HG03159 (cell line): ENCODE measurements around the gene MRPL2.
"Not testable (repeated sequence)": the region's sequence is repeated elsewhere in the genome, so short reads cannot be mapped to it uniquely, and the experiment has no call there.

Source experiments
- ATAC-seq: cut with Tn5 transposase; IDR thresholded peaks from one replicate; pipeline ENCODE4 v1.9.1; 2021; ENCODE audit warnings: mild to moderate bottlenecking, moderate library complexity; ENCODE audit not compliant: unreplicated experiment

Gene MRPL2

DNA sequence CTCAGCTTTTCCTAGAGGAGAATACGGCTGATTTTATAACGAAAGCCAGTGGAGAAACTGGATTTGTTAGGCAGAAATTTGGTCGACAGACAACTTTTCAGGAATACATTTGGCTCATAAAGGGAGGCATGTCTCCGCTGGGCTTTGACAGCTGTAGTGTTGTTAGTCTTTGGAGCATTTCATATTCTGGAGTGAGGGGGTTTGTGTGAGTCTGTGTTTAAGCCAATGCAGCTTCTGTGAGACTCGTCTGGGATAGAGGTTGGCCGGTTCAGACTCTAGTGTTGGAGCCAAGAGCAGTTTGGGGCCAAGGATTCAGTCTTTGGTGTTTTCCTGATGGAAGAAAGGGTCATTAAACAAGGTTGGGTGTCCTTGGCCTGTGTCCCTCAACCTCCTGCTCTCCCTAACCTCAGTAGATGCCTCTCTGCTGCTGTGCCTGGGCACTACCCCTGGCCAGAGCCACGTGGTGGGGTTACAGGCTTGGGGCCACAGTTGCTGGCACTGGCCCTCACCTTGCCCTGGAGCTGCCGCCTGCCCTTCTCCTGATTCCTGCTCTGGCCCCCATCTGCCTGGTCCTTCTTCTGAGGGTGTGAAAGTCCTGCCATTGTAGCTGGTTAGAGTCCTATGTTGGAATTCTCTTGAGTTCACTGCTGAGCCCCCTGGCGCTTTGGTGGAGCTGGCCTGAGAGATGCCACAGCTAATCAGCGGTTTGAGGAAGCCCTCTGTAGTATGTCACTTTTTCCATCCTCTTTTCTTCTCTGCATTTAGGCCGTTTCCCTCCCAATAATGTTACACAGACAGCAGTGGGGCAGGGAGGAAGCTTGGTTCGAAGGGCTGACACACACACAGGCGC, 23.8 kb upstream of the MRPL2 start:
- ATAC-seq = no peak

DNA sequence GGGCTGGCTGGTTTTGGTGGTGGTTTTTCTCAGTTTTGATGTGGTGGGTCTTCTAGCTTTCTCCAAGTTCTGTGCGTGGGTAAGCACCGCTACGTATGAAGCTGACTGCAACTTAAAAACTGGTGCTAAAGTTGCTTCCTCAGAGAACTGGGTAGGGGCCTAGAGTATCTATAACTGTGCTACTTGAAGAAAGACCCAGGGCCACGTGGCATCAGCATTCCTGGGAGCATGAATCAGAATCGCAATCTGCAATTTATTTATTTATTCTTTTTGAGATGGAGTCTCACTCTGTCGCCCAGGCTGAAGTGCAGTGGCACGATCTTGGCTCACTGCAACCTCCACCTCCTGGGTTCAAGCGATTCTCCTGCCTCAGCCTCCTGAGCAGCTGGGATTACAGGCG, 22.7 kb upstream of the MRPL2 start:
- not testable (repeated sequence) for ATAC-seq

DNA sequence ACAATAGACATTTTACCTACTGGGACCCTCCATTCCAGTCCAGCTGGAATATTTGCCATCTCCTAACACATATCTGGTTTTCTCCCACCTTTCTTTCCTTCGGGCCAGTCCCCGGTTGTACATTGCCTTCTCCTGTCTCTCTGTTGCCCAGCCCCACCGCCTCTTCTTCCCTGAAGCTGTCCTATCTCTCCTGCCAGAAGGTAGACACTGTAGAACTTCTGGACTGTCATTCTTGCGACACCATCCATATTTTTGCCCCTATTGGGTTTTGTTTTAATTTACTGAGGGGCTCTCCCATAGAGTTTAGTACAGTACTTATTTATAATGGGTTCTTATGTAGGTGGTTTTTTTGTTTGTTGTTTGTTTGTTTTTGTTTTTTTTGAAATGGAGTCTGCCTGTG, 21.8 kb upstream of the MRPL2 start:
- ATAC-seq = no peak

DNA sequence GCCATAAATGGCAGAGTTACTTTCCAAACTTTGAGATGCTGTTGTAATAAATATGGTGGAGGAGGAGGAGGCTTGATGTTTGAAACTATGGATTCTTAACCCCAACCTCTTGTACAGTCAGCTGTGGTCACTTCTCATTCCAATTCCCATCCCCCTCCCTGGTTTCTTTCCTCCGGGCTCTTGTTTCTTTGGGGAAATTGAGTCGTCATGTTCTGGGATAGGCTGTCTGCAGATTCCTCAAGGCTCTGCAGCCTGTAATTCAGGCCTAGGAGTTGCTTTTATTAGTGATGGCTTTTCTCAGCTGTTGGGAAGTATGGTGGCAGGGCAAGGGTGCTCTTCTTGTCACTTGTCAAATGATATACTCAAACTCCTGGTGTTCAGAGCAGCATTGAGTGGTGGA, 19.5 kb upstream of the MRPL2 start:
- ATAC-seq = no peak

DNA sequence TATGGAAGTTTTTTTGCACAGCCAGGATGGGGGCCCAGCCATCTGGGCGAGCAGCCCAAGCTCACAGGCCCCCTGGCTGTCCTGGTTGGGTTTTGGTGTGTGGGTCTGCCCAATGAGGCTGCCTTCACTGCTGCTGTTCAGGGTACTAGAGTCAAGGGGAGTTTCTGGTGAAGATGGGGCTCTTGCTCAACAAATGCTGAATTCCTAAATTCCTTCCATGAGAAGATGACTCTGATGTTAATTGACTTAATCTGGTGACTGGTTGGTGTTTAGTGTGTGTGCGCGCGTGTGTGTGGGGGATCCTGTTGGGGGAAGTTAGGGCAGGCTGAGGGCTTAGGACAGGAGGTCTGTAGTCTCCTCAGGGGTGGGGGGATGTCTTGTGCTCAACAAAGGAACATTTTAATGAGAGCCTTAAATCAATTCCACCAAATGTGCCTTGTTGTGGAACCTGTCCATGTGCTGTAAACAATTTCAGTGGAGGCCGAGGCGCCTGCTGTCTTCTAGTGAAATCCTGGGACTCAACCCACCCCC, 18.8 kb upstream of the MRPL2 start:
- ATAC-seq = no peak

DNA sequence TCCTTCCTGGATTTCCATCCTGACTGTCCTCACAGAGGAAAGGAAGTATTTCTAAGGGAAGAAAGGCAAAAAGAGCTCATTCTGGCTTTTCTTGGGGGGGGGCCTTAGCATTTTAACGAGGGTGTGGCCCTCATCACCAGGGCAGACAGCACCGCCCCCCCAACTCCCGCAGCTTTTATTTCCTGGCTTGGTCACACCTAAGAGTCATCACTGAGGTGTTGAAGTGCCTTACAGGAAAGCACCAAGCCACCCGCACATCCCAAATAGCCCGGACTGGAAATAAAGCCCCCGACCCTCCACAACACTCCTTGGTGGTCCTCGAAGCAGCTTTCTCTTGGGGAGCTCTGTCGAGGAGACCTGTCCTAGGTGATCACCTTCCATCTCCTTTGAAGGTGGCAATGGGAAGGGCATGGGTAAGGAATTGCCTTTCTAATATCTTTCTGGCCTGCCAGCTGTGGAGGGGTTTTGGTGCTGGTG, 18.1 kb upstream of the MRPL2 start:
- ATAC-seq = no peak

DNA sequence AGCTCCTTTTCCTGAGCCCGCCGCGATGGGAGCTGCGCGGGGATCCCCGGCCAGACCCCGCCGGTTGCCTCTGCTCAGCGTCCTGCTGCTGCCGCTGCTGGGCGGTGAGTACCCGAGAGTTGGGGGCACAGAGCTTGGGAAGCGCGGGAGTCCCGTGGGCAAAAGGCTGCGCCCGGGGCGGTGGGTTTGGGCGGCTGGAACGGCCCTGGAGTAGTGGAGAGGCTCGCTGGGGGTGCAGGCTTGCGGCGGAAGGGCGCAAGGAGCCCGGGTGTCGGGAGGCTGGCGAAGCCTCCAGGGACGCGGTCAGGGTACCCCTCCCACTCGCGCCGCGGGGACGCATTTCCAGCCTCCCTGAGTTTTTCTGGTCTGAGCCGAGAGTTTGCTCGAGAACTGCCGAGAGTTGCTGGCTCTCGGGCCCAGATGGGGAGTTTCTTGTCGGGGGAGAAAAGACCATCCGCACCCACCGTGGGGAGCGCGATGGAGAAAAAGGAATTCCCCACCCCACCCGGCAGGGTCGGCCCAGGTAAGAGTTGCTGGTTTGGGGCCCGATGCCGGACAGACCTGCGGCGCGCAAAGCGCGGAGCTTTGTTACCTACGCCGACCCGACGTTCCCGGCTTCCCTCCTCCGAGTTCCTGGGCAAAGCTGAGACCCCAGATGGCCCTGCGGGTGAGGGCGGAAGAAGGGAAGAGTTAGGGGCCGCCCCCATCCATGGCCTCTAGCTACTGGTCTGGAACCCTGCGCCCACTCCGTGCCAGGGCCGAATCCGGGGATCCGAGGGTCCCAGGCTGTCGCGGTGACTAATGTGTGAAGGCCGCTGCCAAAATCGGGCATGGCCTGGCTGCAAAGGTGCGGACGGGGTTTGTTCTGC, 17.5 kb upstream of the MRPL2 start:
- ATAC-seq = no peak

DNA sequence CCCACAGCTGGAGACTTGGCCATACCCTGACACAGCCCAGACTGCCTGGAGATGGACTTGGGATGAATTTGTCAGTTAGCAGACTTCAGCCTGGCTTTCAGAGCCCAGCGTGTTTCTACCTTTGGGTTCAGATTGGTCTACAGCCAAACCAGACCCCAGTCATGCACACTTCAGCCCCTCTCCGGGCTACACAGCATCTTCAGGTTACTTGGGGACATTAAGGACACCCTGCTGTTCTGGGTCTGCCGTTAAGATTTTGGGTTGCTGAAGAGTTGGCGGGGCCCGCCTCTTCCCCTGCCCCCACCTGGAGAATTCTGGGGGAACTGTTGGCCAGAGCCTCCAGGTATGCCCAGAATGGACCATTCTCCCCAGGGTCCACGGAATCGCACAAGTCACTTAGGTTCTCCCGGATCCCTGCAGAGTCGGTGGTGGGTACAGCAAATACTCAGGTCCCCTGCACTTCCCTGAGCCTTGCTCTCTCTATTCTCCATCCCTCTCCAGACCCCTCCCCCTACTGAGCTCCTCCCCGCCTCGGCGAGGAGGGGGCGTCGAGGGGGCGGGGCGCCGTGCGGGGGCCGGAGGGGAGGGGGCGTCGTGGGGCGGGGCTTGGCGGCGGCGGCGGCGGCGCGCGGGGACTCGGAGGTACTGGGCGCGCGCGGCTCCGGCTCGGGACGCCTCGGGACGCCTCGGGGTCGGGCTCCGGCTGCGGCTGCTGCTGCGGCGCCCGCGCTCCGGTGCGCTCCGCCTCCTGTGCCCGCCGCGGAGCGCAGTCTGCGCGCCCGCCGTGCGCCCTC, 16.6 kb upstream of the MRPL2 start, which contains the start of gene PTK7:
TSS of gene PTK7 (plus strand) at position 645 of the 794 bp plus-strand sequence. CDS start 175 bp downstream, outside the sequence.
- no peak for ATAC-seq

DNA sequence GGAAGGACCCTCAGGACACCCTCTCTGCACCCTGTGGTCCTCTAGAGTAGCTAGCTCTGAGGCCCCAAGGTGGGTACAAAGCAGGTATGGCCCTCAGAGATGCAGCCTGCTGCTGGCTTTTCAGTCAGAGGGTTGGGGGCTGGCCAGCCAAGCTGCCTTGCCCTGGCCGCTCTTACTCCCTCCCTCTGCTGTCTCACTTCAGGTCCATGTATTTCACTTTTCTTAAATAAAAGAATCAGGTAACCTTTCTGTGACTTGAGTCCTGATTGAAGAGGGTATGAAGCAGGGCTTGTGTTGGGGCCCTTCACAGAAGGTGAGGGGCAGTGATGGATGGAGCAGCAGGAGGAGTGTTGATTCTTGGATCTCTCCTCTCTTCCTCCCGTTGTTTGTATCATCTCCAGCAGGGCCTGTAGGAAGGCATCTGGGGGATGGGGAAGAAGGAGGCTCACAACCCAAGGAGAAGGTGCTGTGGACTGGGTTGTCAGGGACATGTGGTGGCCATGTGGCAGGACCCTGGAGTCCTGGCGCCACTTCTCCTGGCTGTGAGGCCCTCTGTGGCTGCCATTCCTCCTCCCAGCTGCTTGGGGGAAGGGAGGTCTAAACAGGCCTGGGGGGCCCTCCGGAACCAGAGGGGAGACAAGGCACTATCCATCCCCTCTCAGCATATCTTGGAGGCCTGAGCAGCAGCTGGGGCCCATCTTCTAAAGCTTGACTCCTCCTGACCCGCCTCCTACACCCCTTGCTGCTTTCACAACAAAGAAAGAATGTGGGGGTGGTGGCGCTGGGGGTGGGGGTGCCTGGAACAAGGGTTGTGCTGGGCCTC, 15.8 kb upstream of the MRPL2 start:
- ATAC-seq = no peak

DNA sequence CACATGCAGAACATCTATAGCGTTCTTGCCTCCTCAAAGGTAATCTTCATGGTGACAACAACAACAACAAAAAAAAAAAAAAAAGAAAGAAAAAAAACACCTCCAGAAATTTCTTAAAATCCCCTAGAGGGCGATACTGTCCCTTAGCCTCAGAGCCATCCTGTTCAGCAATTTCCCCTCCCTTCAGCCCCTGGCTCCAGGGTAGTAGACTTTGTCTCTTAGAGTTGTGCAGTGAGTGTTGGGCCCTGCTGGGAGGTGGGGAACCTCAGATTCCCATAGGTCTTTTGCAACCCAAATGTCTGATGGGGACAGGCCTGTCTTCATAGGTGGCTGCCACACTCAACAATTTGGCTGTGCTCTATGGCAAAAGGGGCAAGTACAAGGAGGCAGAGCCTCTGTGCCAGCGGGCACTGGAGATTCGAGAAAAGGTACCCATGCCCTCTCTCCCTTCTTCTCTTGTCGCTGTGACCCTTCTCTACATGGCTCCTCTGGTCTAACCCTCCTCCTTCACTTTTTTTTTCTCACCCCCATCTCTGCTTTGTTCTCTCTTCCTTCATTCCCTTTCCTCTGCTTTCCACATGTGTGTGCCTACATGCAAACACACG, 10.9 kb upstream of the MRPL2 start:
- no peak for ATAC-seq

DNA sequence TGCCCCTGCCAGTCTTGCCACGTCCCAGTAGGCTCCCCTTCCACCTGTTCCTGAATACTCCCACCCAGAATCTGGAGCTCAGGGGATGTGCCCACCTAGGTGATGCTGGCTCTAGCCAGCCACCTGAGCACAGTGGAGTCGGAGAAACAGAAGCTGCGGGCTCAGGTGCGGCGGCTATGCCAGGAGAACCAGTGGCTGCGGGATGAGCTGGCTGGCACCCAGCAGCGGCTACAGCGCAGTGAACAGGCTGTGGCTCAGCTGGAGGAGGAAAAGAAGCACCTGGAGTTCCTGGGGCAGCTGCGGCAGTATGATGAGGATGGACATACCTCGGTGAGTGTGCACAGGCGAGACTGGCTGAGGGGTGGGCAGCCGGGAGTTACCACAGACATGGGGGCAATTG, 3.6 kb upstream of the MRPL2 start:
- no peak for ATAC-seq

DNA sequence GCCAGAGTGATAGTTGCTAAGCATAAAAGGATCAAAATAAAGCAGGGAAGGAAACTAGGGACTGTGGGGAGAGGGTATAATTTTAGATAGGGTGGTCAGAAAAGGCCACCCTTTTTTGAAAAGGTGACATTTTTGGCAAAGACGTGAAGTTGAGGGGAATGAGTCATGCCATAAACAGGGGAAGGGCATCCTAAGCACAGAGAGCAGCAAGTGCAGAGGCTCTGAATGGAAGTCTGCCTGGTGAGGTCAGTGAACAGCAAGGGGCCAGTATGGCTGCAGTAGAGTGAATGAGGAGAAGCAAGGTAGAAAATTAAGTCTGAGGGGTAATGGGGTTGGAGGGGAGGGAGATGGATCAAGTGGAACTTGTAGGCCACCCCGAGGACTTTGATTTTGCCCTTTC, 2.6 kb upstream of the MRPL2 start:
- no peak for ATAC-seq

DNA sequence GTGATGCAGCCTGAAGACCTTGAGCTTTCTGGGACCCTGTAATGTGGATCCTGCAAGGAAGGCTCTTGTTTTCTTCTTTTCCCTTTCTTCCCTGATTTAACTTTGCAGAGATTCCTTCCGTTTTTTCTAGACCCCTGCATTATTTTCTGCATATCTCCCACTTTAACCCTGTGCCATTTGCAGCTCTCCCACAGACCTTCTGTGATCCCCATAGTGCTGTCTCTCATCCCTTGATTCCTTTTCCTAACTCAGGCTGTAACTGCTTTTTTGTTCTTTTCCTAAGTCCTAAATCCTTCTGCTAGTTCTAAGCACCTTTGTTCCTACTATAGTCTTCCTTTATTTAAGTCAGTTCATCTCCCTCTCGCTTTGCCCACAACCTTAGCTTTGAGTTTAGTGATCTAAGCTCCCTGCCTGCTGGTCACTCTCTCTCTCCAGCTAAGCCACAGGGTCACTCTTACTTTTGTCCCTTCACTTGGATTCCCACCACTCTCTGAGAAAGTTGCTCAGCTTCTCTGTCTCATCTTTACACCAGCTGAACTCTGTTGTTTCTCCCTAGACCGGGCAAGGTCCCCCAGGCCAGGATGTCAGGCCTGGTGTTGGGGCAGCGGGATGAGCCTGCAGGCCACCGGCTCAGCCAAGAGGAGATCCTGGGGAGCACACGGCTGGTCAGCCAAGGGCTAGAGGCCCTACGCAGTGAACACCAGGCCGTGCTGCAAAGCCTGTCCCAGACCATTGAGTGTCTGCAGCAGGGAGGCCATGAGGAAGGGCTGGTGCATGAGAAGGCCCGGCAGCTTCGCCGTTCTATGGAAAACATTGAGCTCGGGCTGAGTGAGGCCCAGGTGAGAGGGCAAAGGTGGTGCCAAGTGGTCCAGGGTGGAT, 1.8 kb upstream of the MRPL2 start:
- ATAC-seq = no peak

DNA sequence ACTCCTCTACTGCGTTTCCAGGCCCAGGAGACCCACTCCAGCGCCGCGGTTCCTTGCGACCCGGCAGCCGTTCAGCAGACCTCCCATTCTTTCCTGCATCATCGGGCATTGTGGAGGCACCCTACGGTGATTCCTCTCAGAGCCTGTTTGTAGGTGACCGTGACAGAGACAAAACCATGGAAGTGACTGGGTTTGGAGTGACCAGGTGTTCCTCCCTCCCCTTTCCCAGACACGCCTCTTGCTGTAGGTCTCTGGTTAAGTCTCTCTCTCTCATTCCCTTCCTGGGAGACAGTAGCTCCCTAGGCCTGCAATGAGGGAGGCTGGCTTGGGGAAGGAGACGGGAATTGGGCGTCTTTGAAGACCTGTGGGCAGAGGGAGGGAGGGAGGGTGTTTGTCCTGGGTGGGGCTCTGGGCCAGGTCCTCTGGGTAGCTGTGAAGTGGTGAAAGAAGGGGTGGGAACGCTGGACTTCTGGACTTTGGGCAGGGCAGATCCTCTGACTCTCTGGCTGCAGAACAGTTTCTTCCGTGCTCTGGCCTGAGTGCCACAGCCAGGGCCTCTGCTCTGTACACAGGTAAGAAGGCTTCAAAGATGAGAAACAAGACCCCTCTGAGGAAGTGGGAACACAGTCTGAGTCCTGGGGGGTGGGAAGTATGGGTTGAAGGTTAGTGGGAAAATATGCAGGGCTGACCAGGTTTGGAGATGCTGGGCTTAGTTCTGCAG, 960 bp upstream of the MRPL2 start:
- ATAC-seq = no peak

DNA sequence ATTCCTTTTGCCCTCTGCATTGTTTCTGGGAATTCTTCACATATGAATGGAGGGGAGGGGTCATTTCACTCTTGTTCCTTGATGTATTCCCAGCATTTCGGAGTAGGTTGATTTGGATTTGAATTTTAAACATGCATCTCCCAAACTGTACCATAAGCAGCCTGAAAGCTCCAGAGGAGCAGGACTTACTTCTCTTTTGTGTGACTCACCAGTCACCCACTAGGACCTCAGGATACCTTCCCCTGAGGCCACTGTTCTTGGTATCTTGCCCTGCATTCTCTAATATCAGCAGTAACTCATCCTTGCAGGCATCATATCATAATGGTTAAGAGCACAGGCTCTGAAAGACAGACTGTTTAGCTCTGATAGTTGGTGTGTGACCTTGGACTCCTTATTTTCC, 703 bp downstream of the MRPL2 start:
- ATAC-seq = no peak

DNA sequence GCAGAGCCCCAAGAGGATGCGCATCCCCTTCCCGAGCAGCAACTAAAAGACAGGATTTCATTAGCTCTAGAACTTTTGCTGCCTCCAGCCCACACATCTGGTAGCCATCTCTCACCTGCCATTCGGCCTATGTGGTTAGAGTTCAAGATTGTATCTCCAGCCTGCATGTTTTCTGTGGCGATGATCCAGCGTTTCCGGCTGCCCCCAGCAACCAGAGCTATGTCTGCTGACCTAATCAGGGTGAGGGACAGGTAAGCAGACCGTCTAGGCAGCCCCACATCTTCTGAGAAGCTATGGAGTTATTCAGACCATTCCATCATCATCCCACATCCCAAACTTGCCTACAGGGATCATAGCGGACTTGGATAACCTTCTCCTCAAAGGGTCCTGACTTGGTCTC, 3.3 kb downstream of the MRPL2 start:
- ATAC-seq = no peak

DNA sequence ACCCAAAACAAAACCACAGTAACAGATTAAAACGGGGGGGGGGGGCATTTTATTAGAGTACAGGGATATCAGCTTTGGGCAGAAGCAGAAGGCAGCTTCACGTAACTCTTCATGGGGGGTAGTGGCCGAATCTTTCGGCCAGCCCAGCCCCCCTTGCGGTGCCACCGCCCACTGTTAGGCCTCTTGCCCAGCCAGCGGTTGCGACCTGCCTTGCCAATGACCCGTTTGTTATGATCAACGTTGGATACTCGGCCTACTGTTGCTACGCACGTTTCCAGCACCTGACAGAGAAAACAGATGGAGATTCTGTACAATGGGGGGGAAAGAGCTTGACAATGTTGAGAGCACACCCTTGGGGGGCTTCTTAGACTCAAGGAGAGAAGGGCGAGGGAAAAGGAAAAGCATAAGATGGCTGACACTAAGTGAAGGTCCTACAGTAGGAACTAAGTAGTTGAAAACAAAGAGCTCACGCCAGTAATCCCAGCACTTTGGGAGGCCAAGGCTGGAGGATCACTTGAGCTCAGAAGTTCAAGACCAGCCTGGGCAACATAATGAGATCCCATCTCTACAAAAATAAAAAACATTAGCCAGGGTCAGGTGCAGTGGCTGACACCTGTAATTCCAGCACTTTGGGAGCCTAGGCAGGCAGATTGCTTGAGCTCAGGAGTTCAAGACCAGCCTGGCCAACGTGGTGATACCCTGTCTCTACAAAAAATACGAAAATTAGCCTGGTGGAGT, 4.9 kb downstream of the MRPL2 start:
- ATAC-seq = no peak
